Stimulated activated CD8-positive, alpha-beta memory T cell treated with anti-CD3 and anti-CD28 coated beads, Interleukin-4, amount 100 ng/mL, for 24 hours (primary cell): ENCODE results near the gene PRRG2.
"Not testable (repeated sequence)": the region's sequence is repeated elsewhere in the genome, so short reads cannot be mapped to it uniquely, and the experiment has no call there.

Experiments used
- DNase-seq: peaks from one replicate; pipeline ENCODE4 v3.0.0-alpha.2; 2020; ENCODE audit warnings: low read depth

The PRRG2 gene

DNA sequence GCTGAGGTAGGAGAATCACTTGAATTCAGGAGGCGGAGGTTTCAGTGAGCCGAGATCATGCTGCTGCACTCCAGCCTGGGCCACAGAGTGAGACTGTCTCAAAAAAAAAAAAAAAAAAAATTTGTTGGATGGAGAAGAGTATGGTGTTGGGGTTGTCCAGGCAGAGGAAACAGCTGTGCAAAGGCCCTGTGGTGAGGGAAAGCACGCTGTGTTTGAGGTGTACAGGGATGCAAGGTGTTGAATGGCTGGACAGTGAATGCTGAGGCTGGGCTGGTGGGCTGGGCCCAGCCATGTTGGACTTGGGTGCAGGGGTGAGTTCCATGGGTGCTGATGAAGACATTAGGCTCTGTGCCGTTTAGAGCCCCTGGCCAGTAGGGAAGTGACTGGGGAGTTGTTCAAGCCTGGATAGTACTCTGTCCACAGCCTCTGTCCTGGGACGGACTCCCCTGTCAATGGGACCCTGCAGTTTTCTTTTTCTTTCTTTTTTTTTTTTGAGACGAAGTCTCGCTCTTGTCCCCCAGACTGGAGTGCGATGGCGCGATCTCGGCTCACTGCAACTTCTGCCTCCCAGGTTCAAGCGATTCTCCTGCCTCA lies 28.5 kb downstream of the PRRG2 start:
- no peak for DNase-seq

- no peak for DNase-seq
Observed at GRCh38 chr19:49613374-49613773, 32.3 kb downstream of the PRRG2 start.

DNA sequence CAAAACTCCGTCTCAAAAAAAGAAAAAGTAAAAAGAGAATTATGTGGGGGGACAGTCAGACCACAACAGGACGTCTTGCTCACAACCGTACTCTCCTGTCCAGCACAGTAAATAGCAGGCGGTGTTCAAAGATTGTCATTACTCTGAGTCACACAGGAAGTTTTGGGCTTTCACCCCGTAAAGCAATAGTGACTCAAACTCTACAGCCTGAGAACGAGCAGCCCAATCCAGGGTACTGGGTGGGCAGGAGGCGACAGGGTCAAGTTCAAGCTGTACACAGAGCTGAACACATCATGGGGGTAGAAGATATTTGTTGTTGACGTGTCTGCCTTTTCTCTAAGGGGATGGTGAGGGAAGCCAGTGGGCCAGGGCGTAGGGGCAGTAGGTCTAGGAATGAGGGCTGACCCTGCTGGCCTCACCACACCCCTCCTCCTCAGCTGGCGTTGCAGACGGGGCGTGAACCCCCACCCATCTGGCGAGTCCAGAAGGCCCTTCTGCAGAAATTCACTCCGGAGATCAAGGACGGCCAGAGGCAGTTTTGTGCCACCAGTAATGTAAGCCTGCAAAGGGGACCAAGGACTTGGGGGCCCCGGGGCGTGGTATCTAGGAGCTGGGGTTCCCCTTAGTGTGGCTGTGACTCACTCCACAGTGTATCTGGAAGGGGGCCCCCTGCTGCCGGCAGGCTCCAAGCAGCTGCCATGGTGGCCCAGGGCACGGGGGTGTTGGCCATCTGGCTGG lies 33.1 kb downstream of the PRRG2 start:
- no peak for DNase-seq

GRCh38 chr19:49615861-49616260 lies 34.7 kb downstream of the PRRG2 start:
- no peak for DNase-seq

DNA sequence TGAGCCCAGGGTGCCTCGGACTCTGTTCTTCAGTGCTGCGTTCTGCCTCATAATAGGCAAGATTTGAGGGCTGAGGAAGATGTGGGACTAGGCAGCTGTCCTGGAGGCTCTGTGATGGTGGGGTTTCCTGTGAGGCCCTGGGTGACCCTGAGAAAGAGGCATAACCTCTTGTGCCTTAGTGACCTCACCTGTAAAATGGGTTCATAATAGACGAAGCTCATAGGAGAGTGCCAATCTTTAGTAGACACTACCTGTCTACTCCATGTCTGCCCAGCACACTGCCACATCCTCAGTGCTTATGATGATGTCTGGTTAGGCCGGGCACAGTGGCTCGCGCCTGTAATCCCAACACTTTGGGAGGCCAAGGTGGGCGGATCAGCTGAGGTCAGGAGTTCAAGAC lies 35.4 kb downstream of the PRRG2 start:
- DNase-seq, result no peak

DNA sequence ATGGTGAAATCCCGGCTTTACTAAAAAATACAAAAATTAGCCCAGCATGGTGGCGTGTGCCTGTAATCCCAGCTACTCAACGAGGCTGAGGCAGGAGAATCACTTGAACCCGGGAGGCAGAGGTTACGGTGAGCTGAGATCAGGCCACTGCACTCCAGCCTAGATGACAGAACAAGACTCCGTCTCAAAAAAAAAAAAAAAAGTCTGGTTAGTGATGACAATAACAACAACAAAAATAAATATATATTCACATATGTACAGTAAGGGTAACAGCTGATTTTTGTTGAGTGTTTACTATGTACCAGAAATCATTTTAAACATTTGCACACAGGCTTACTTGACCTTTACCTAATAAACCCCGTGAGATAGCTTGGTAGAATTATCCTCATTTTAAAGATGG lies 35.8 kb downstream of the PRRG2 start:
- no peak for DNase-seq

GRCh38 chr19:49617860-49618259 lies 36.7 kb downstream of the PRRG2 start:
- not testable (repeated sequence) for DNase-seq

DNA sequence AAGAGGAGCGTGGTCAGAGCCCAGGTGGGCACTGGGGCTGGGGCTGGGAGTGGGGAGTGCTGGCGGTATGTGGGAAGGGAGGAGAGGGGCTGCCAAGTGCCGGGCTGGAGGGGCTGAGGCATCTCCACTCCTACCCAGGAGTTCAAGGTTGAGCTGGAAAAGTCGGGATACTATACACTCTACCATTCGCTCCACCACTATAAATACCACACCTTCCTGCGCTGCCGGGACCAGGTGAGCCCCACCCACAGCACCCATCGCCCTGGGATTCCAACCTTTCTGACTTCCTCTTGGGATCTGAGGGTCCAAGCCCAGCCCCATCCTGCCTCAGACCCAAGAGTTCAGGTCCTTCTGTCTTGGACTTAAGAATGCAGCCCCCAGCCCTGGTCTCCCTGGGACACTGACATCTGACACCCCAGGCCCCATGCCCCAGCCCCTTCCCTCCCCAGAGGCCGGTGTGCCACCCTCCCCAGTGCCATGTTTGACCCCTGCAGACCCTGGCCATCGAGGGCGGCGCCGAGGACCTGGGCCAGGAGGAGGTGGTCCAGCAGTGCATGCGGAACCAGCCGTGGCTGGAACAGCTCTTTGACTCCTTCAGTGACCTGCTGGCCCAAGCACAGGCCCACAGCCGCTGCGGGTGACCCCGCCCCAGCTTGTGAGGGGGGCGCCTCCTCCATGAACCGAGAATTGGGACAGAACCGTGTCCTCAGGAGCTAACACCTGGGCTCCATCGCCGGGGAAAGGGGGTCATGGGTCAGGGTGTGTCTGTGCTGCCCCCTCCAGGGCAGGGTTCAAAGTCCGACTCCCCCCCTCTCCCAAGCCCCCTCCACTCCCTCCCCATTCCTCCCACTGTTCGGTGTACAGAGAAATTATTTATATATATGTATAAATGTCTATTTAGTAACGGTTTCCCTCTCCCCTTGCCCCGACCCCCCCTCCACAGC lies 44.1 kb downstream of the PRRG2 start:
- DNase-seq, result no peak

- DNase-seq, result no peak
Observed at GRCh38 chr19:49626226-49626625, 45.1 kb downstream of the PRRG2 start.

- no peak for DNase-seq
Observed at GRCh38 chr19:49629659-49630058, 48.5 kb downstream of the PRRG2 start.

- DNase-seq, result no peak
Observed at GRCh38 chr19:49631014-49631588, 50.0 kb downstream of the PRRG2 start.

DNA sequence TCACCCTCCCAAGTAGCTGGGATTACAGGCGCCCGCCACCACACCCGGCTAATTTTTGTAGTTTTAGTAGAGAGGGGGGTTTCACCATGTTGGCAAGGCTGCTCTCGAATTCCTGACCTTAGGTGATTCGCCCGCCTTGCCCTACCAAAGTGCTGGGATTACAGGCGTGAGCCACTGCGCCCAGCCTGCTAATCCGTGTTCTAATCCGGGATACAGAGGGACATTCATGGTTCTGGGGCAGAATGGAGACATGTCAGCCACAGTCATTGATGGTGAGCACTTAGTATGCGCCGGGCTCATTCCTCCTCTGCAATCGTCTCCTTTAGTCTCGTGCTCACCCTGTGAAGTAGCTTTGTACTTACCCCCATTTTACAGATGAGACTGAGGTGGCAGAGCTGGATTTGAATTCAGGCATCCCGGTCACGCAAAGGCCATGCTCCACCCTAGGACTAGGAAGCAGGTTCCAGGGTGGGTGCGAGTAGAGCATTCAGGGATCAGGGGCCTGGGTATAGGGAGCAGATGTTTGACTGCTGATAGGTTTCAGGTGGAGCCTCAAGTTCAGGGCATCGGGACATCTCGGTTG lies 50.6 kb downstream of the PRRG2 start:
- DNase-seq, result no peak

GRCh38 chr19:49632576-49632975 lies 51.5 kb downstream of the PRRG2 start:
- no peak for DNase-seq

DNA sequence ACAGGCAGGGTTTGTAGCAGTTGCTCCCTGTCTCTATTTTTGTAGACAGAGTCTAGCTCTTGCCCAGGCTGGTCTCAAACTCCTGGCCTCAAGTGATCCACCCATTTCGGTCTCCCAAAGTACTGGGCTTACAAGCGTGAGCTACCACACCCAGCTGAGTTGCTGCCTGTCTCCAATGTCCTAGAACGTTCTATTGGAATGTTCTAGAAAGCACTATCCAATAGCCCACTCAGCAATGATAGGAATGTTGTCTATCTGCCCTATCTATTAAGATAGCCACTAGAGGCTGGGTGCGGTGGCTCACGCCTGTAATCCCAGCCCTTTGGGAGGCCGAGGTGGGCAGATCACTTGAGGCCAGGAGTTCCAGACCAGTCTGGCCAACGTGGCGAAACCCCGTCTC lies 52.2 kb downstream of the PRRG2 start:
- not testable (repeated sequence) for DNase-seq

- no peak for DNase-seq
Observed at GRCh38 chr19:49635530-49636232, 54.6 kb downstream of the PRRG2 start.

DNA sequence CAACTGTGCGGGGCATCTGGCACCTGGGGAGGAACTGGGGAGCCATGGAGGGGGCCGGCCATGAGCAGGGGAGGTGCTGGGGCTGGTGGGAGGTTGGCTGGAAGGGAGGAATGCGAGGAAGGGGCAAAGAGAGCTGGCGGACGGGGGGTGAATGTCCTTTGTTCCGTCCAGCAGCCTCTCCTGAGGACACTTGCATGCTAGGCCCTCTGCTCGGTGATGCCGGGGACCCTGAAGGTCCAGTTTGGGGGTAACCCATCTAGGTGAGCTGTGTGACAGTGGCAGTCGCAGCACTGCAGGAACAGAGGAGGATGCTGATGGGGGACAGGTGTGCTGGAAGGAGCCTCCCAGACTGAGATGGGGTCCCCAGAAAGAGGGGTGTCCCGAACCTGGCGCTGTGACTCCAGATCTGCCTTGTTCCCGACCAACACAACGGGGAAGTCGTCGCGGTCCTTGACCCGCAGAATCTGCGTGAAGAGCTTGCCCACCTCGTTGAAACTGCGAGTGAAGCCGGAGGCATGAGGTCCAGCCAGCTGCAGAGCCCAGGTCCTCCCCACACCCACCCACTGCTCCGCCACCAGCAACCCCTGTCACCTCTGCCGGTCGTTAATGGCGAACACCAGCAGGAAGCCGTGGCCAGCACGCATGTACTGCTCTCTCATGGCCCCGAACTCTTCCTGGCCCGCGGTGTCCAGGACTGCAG lies 55.3 kb downstream of the PRRG2 start:
- DNase-seq, result no peak

GRCh38 chr19:49637821-49638738 lies 57.0 kb downstream of the PRRG2 start:
- DNase-seq, result no peak

GRCh38 chr19:49639401-49640112 lies 58.4 kb downstream of the PRRG2 start:
- DNase-seq, result no peak
